Effector memory CD4-positive, alpha-beta T cell (primary cell): Measurements from ENCODE around the gene CCDC136.

ENCODE experiments used
- DNase-seq, 3 donors: peaks; one replicate each; pipeline ENCODE4 v3.0.0-alpha.2; 2020
- H3K27ac ChIP-seq: 2 replicates; pipeline ENCODE4 v1.7.0; 2013; ENCODE audit warnings: mild to moderate bottlenecking, low read length, moderate library complexity; ENCODE audit not compliant: insufficient read depth, poor library complexity, severe bottlenecking
- H3K27me3 ChIP-seq: replicated peaks from 2 replicates; pipeline ENCODE4 v1.7.0; 2013; ENCODE audit warnings: mild to moderate bottlenecking, low read length; ENCODE audit not compliant: insufficient read depth, control insufficient read depth, poor library complexity, severe bottlenecking
- H3K36me3 ChIP-seq: 2 replicates; pipeline ENCODE4 v1.7.0; 2013; ENCODE audit warnings: mild to moderate bottlenecking, low read length, moderate library complexity; ENCODE audit not compliant: control insufficient read depth, insufficient read depth
- H3K4me1 ChIP-seq: 2 replicates; pipeline ENCODE4 v1.7.0; 2013; ENCODE audit warnings: low read length, mild to moderate bottlenecking; ENCODE audit not compliant: control insufficient read depth, insufficient read depth, poor library complexity, severe bottlenecking
- H3K4me3 ChIP-seq: 2 replicates; pipeline ENCODE4 v1.7.0; 2013; ENCODE audit warnings: low read length, low read depth, mild to moderate bottlenecking; ENCODE audit not compliant: insufficient read depth, poor library complexity, severe bottlenecking
- H3K9me3 ChIP-seq: 2 replicates; pipeline ENCODE4 v1.7.0; 2013; ENCODE audit warnings: mild to moderate bottlenecking, low read length, moderate library complexity; ENCODE audit not compliant: control insufficient read depth

CCDC136 gene

GRCh38 chr7:128845475-128845874, 53.7 kb downstream of the CCDC136 start:
- no peaks in the 10 kb centered on the region for H3K9me3 ChIP-seq
- H3K27me3 ChIP-seq = no peaks in the 10 kb centered on the region
- no peaks in the 10 kb centered on the region for H3K4me1 ChIP-seq
- no peak overlapping the region for H3K27ac ChIP-seq
- no peak overlapping the region for H3K4me3 ChIP-seq
- H3K36me3 ChIP-seq = no peaks in the 10 kb centered on the region
- no peak for DNase-seq

DNA sequence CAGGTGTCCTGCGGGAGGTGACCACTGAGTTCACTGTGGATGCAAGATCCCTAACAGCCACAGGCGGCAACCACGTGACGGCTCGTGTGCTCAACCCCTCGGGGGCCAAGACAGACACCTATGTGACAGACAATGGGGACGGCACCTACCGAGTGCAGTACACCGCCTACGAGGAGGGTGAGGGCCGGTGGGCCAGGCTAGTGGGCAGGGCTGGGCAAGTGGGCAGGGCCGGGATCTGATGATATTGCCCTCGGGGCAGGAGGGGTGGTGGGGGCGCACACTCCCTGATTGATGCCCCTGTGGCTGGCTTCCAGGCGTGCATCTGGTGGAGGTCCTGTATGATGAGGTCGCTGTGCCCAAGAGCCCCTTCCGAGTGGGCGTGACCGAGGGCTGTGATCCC, 54.2 kb downstream of the CCDC136 start:
- no peak overlapping the region for H3K27ac ChIP-seq
- H3K36me3 ChIP-seq = no peaks in the 10 kb centered on the region
- H3K4me3 ChIP-seq = no peak overlapping the region
- no peaks in the 10 kb centered on the region for H3K9me3 ChIP-seq
- DNase-seq = no peak
- H3K4me1 ChIP-seq = no peaks in the 10 kb centered on the region
- H3K27me3 ChIP-seq = no peaks in the 10 kb centered on the region

DNA sequence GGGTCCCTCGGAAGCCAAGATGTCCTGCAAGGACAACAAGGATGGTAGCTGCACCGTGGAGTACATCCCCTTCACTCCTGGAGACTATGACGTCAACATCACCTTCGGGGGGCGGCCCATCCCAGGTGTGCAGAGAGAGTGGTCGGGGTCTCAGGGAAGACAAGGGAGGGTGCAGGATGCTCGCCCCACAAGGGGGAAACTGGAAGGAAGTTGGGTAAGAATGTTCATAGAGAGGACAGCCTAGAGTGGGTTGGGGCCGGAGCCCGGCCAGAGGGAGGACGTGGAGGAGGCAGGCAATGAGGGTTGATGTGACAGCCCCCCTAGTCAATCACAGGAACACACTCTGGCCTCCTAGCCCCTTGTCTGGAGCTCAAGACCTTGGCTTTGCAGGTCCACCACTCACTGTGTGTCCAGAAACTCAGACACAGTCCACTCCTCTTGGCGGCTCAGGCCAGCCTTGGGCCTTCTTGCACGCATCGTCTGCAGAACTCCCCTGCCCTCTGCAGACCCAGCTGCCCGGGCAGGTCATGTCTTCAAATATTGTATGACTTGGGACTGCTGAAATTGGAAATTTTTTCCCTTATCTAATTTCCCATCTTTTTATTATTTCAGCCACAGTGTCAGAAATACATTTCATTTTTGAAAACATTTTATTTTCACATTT, 55.1 kb downstream of the CCDC136 start:
- Histone ChIP-seq H3K4me1 (no peaks in the 10 kb centered on the region), H3K4me3 (no peak overlapping the region), H3K36me3 (no peaks in the 10 kb centered on the region), H3K9me3 (no peaks in the 10 kb centered on the region), H3K27me3 (no peaks in the 10 kb centered on the region), H3K27ac (no peak overlapping the region)
- DNase-seq = no peak

GRCh38 chr7:128847721-128848211, 56.0 kb downstream of the CCDC136 start:
- no peaks in the 10 kb centered on the region for H3K9me3 ChIP-seq
- no peaks in the 10 kb centered on the region for H3K27me3 ChIP-seq
- no peak overlapping the region for H3K27ac ChIP-seq
- DNase-seq = no peak
- H3K4me3 ChIP-seq = no peak overlapping the region
- no peaks in the 10 kb centered on the region for H3K36me3 ChIP-seq
- H3K4me1 ChIP-seq = no peaks in the 10 kb centered on the region

GRCh38 chr7:128848289-128849155, 56.8 kb downstream of the CCDC136 start:
- H3K27me3 ChIP-seq = no peaks in the 10 kb centered on the region
- DNase-seq = no peak
- no peaks in the 10 kb centered on the region for H3K36me3 ChIP-seq
- H3K4me1 ChIP-seq = no peaks in the 10 kb centered on the region
- H3K27ac ChIP-seq = no peak overlapping the region
- H3K4me3 ChIP-seq = no peak overlapping the region
- H3K9me3 ChIP-seq = no peaks in the 10 kb centered on the region

DNA sequence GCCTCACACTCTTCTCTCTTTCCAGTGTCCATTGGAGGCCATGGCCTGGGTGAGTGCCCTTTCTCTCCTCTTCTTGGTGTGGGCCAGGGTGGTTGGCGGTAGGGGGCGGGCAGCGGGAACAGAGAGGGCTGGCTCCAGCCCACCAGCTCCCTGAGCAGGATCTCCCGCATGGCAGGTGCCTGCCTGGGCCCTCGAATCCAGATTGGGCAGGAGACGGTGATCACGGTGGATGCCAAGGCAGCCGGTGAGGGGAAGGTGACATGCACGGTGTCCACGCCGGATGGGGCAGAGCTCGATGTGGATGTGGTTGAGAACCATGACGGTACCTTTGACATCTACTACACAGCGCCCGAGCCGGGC, 57.4 kb downstream of the CCDC136 start:
- Histone ChIP-seq H3K36me3 (no peaks in the 10 kb centered on the region), H3K4me1 (no peaks in the 10 kb centered on the region), H3K9me3 (no peaks in the 10 kb centered on the region), H3K27me3 (no peaks in the 10 kb centered on the region), H3K4me3 (no peak overlapping the region), H3K27ac (no peak overlapping the region)
- no peak for DNase-seq

- DNase-seq = no peak
- Histone ChIP-seq H3K27ac (no peak overlapping the region), H3K4me1 (no peaks in the 10 kb centered on the region), H3K27me3 (no peaks in the 10 kb centered on the region), H3K4me3 (no peak overlapping the region), H3K36me3 (no peaks in the 10 kb centered on the region), H3K9me3 (no peaks in the 10 kb centered on the region)
Measured at GRCh38 chr7:128849804-128850490, 58.2 kb downstream of the CCDC136 start.

GRCh38 chr7:128852537-128853254, 60.9 kb downstream of the CCDC136 start:
- H3K27ac ChIP-seq = no peak overlapping the region
- H3K9me3 ChIP-seq = no peaks in the 10 kb centered on the region
- H3K4me1 ChIP-seq = no peaks in the 10 kb centered on the region
- no peaks in the 10 kb centered on the region for H3K27me3 ChIP-seq
- no peak for DNase-seq
- no peak overlapping the region for H3K4me3 ChIP-seq
- H3K36me3 ChIP-seq = no peaks in the 10 kb centered on the region

DNA sequence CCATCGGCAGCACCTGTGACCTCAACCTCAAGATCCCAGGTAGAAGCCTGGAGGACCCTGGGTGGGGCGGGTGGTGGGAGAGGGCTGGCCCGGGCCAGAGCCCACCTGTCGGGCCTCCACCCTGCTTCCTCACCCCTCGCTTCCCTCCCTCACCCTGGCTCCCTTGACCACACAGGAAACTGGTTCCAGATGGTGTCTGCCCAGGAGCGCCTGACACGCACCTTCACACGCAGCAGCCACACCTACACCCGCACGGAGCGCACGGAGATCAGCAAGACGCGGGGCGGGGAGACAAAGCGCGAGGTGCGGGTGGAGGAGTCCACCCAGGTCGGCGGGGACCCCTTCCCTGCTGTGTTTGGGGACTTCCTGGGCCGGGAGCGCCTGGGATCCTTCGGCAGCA, 62.0 kb downstream of the CCDC136 start:
- H3K4me3 ChIP-seq = no peak overlapping the region
- DNase-seq = no peak
- no peaks in the 10 kb centered on the region for H3K9me3 ChIP-seq
- H3K4me1 ChIP-seq = no peaks in the 10 kb centered on the region
- no peaks in the 10 kb centered on the region for H3K36me3 ChIP-seq
- no peak overlapping the region for H3K27ac ChIP-seq
- H3K27me3 ChIP-seq = no peaks in the 10 kb centered on the region
